Stomach (tissue), 4 donors: ENCODE data around the gene OR2AP1.

Experiments
- EP300 ChIP-seq: sonication (generic); formaldehyde crosslinking; IDR thresholded peaks from one replicate; pipeline ENCODE4 v1.6.1; 2017; ENCODE audit warnings: antibody characterized with exemption
- POLR2A ChIP-seq, 4 donors: fragments of 450-650 bp; IDR thresholded peaks; one replicate each; pipeline ENCODE4 v1.6.1; 2016; ENCODE audit warnings: antibody characterized with exemption in 4 of 4, control low read depth in 2 of 4, mild to moderate bottlenecking in 1 of 4, moderate library complexity in 1 of 4
- TF ChIP-seq, protein P1 (sequence below), 7 experiments: fragments of 450-650 bp in 4 of 7; fragments of 200-600 bp in 3 of 7; sonication (generic) in 3 of 7; IDR thresholded peaks; one replicate each; pipeline ENCODE4 v1.5.1; 2016 to 2019; ENCODE audit warnings: antibody characterized with exemption in 7 of 7, control low read depth in 2 of 7, mild to moderate bottlenecking in 1 of 7

DNA sequence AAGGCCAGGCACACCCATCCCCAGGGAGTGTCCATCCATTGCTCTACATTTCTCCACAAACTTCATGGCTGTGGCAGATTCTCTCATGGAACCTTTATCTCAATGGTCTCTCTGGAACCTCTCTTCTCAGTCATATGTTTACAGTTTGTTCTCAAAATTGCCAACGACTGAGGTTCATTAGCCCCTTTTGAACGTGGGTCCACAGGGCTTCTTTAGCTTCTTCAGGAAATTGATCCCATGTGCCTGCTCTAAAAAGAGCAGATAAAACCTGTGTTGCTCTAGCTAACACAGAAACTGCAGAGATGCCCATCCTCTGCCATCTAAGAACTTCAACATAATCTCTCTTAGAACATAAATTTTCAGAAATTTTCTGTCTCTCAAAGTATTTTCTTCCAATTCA, 23.0 kb upstream of the OR2AP1 start, which contains the start of gene OR6C4:
- TF ChIP-seq, protein P1, sequence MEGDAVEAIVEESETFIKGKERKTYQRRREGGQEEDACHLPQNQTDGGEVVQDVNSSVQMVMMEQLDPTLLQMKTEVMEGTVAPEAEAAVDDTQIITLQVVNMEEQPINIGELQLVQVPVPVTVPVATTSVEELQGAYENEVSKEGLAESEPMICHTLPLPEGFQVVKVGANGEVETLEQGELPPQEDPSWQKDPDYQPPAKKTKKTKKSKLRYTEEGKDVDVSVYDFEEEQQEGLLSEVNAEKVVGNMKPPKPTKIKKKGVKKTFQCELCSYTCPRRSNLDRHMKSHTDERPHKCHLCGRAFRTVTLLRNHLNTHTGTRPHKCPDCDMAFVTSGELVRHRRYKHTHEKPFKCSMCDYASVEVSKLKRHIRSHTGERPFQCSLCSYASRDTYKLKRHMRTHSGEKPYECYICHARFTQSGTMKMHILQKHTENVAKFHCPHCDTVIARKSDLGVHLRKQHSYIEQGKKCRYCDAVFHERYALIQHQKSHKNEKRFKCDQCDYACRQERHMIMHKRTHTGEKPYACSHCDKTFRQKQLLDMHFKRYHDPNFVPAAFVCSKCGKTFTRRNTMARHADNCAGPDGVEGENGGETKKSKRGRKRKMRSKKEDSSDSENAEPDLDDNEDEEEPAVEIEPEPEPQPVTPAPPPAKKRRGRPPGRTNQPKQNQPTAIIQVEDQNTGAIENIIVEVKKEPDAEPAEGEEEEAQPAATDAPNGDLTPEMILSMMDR (IDR thresholded peaks at IDR 0.05): no peak
- no peak for TF ChIP-seq EP300
- no peak for TF ChIP-seq POLR2A (IDR thresholded peaks at IDR 0.05)
